ACC112 (cell line): Measurements from ENCODE around the gene CNTN6.

ENCODE experiments used
- H2AFZ ChIP-seq: fragments of 200-600 bp; sonication (generic); one replicate; pipeline ENCODE4 v1.6.0; 2017; ENCODE audit warnings: antibody characterized with exemption, low read length; ENCODE audit not compliant: unreplicated experiment
- H3K27ac ChIP-seq: fragments of 200-600 bp; sonication (generic); 2 replicates; pipeline ENCODE4 v1.5.1; 2014; ENCODE audit warnings: low read depth, mild to moderate bottlenecking, antibody characterized with exemption, low read length, moderate library complexity
- H3K27me3 ChIP-seq: fragments of 200-600 bp; sonication (generic); 2 replicates; pipeline ENCODE4 v1.6.1; 2014; ENCODE audit warnings: mild to moderate bottlenecking, antibody characterized with exemption, low read length, moderate library complexity, mixed read lengths; ENCODE audit not compliant: insufficient read depth
- H3K36me3 ChIP-seq: fragments of 200-600 bp; sonication (generic); 2 replicates; pipeline ENCODE4 v1.6.1; 2016; ENCODE audit warnings: mild to moderate bottlenecking, antibody characterized with exemption, low read length, moderate library complexity, mixed read lengths; ENCODE audit not compliant: insufficient read depth
- H3K4me1 ChIP-seq: fragments of 200-600 bp; sonication (generic); one replicate; pipeline ENCODE4 v1.6.1; 2016; ENCODE audit warnings: low read length, mixed read lengths; ENCODE audit not compliant: insufficient read depth, unreplicated experiment, control insufficient read depth
- H3K4me3 ChIP-seq: fragments of 200-600 bp; sonication (generic); 2 replicates; pipeline ENCODE4 v1.5.1; 2014; ENCODE audit warnings: mild to moderate bottlenecking, low read depth, low read length
- H3K79me2 ChIP-seq: fragments of 200-600 bp; sonication (generic); one replicate; pipeline ENCODE4 v1.6.0; 2016; ENCODE audit warnings: low read length; ENCODE audit not compliant: control insufficient read depth, unreplicated experiment, insufficient read depth

CNTN6 gene

GRCh38 chr3:1091286-1091685 lies 1.5 kb upstream of the CNTN6 start:
- Histone ChIP-seq H3K4me1 (no peaks in the 10 kb centered on the region), H3K27me3 (no peaks in the 10 kb centered on the region), H3K79me2 (no peaks in the 10 kb centered on the region), H2AFZ (no peak overlapping the region), H3K36me3 (no peaks in the 10 kb centered on the region), H3K27ac (no peak overlapping the region), H3K4me3 (no peak overlapping the region)

- Histone ChIP-seq H3K27ac (no peak overlapping the region), H2AFZ (no peak overlapping the region), H3K27me3 (no peaks in the 10 kb centered on the region), H3K79me2 (no peaks in the 10 kb centered on the region), H3K4me1 (no peaks in the 10 kb centered on the region), H3K36me3 (no peaks in the 10 kb centered on the region), H3K4me3 (no peak overlapping the region)
Observed at GRCh38 chr3:1092061-1092460, 763 bp upstream of the CNTN6 start.

- Histone ChIP-seq H3K4me1 (no peaks in the 10 kb centered on the region), H3K79me2 (no peaks in the 10 kb centered on the region), H3K27me3 (no peaks in the 10 kb centered on the region), H3K27ac (no peak overlapping the region), H3K36me3 (no peaks in the 10 kb centered on the region), H2AFZ (no peak overlapping the region), H3K4me3 (no peak overlapping the region)
Observed at GRCh38 chr3:1093217-1093616, 393 bp downstream of the CNTN6 start.

GRCh38 chr3:1103525-1103924 lies 10.7 kb downstream of the CNTN6 start:
- Histone ChIP-seq H3K36me3 (no peaks in the 10 kb centered on the region), H3K27ac (no peak overlapping the region), H3K4me1 (no peaks in the 10 kb centered on the region), H3K79me2 (no peaks in the 10 kb centered on the region), H3K4me3 (no peak overlapping the region), H3K27me3 (no peaks in the 10 kb centered on the region; the same call in 1 of the 2 replicates), H2AFZ (no peak overlapping the region)

- no peak overlapping the region for H2AFZ ChIP-seq
- H3K4me3 ChIP-seq: no peak overlapping the region
- no peaks in the 10 kb centered on the region for H3K4me1 ChIP-seq
- no peak overlapping the region for H3K27ac ChIP-seq
- no peaks in the 10 kb centered on the region for H3K79me2 ChIP-seq
- no peaks in the 10 kb centered on the region for H3K27me3 ChIP-seq
- H3K36me3 ChIP-seq: no peaks in the 10 kb centered on the region
Observed at GRCh38 chr3:1117843-1118473, 25.1 kb downstream of the CNTN6 start.

- H3K4me1 ChIP-seq: no peaks in the 10 kb centered on the region
- H3K36me3 ChIP-seq: no peaks in the 10 kb centered on the region
- no peak overlapping the region for H3K4me3 ChIP-seq
- H3K27ac ChIP-seq: no peak overlapping the region
- H2AFZ ChIP-seq: no peak overlapping the region
- no peaks in the 10 kb centered on the region for H3K79me2 ChIP-seq
- H3K27me3 ChIP-seq: no peaks in the 10 kb centered on the region
Observed at GRCh38 chr3:1131166-1131565, 38.3 kb downstream of the CNTN6 start.

GRCh38 chr3:1135194-1135593 lies 42.4 kb downstream of the CNTN6 start:
- no peaks in the 10 kb centered on the region for H3K79me2 ChIP-seq
- no peak overlapping the region for H3K4me3 ChIP-seq
- H3K27ac ChIP-seq: no peak overlapping the region
- H3K4me1 ChIP-seq: no peaks in the 10 kb centered on the region
- H2AFZ ChIP-seq: no peak overlapping the region
- no peaks in the 10 kb centered on the region for H3K36me3 ChIP-seq
- H3K27me3 ChIP-seq: no peaks in the 10 kb centered on the region

GRCh38 chr3:1138036-1138435 lies 45.2 kb downstream of the CNTN6 start:
- no peaks in the 10 kb centered on the region for H3K79me2 ChIP-seq
- no peaks in the 10 kb centered on the region for H3K4me1 ChIP-seq
- no peak overlapping the region for H2AFZ ChIP-seq
- no peaks in the 10 kb centered on the region for H3K36me3 ChIP-seq
- H3K4me3 ChIP-seq: no peak overlapping the region
- no peak overlapping the region for H3K27ac ChIP-seq
- H3K27me3 ChIP-seq: no peaks in the 10 kb centered on the region

GRCh38 chr3:1139071-1139470 lies 46.2 kb downstream of the CNTN6 start:
- Histone ChIP-seq H3K27ac (no peak overlapping the region), H3K27me3 (no peaks in the 10 kb centered on the region), H3K4me1 (no peaks in the 10 kb centered on the region), H3K4me3 (no peak overlapping the region), H3K36me3 (no peaks in the 10 kb centered on the region), H2AFZ (no peak overlapping the region), H3K79me2 (no peaks in the 10 kb centered on the region)

- Histone ChIP-seq H3K79me2 (no peaks in the 10 kb centered on the region), H3K4me3 (no peak overlapping the region), H3K36me3 (no peaks in the 10 kb centered on the region), H3K4me1 (no peaks in the 10 kb centered on the region), H3K27ac (no peak overlapping the region), H3K27me3 (no peaks in the 10 kb centered on the region), H2AFZ (no peak overlapping the region)
Observed at GRCh38 chr3:1147326-1147725, 54.5 kb downstream of the CNTN6 start.

GRCh38 chr3:1147819-1148218 lies 55.0 kb downstream of the CNTN6 start:
- H3K79me2 ChIP-seq: no peaks in the 10 kb centered on the region
- no peak overlapping the region for H2AFZ ChIP-seq
- no peak overlapping the region for H3K27ac ChIP-seq
- no peaks in the 10 kb centered on the region for H3K4me1 ChIP-seq
- H3K27me3 ChIP-seq: no peaks in the 10 kb centered on the region
- H3K36me3 ChIP-seq: no peaks in the 10 kb centered on the region
- H3K4me3 ChIP-seq: no peak overlapping the region
